Measurements from ENCODE around the gene GYG1. TPM values are rescaled to one million over a fixed set of nuclear protein-coding genes. Genes with fewer than 3 reads are reported as not detected.

Gene GYG1
- total and polyA plus RNA-seq, 2 of the 8 experiments (the other 6 are each of a cell fraction or from before 2014, with no cell fraction given): 19.4 to 34.2 TPM

DNA sequence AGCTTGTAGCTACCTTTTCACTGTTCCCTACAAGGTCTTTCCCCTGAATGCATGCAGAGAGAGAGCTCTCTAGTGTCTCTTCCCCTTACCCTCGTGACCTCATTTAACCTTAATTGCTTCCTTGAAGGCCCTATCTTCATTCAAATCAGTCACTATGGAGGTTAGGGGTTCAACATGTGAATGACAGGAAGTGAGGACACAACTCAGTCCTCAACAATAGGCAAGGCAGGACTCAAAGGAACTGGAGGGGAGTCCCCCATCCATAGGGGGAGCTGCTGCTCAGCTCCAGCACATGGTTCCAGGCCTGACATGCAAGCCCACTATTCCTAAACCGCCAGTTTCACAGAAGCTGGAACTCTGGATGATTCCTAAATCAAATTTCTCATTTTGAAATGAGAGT, 33.8 kb upstream of the GYG1 start (continued):
- TF ChIP-seq, protein P1, sequence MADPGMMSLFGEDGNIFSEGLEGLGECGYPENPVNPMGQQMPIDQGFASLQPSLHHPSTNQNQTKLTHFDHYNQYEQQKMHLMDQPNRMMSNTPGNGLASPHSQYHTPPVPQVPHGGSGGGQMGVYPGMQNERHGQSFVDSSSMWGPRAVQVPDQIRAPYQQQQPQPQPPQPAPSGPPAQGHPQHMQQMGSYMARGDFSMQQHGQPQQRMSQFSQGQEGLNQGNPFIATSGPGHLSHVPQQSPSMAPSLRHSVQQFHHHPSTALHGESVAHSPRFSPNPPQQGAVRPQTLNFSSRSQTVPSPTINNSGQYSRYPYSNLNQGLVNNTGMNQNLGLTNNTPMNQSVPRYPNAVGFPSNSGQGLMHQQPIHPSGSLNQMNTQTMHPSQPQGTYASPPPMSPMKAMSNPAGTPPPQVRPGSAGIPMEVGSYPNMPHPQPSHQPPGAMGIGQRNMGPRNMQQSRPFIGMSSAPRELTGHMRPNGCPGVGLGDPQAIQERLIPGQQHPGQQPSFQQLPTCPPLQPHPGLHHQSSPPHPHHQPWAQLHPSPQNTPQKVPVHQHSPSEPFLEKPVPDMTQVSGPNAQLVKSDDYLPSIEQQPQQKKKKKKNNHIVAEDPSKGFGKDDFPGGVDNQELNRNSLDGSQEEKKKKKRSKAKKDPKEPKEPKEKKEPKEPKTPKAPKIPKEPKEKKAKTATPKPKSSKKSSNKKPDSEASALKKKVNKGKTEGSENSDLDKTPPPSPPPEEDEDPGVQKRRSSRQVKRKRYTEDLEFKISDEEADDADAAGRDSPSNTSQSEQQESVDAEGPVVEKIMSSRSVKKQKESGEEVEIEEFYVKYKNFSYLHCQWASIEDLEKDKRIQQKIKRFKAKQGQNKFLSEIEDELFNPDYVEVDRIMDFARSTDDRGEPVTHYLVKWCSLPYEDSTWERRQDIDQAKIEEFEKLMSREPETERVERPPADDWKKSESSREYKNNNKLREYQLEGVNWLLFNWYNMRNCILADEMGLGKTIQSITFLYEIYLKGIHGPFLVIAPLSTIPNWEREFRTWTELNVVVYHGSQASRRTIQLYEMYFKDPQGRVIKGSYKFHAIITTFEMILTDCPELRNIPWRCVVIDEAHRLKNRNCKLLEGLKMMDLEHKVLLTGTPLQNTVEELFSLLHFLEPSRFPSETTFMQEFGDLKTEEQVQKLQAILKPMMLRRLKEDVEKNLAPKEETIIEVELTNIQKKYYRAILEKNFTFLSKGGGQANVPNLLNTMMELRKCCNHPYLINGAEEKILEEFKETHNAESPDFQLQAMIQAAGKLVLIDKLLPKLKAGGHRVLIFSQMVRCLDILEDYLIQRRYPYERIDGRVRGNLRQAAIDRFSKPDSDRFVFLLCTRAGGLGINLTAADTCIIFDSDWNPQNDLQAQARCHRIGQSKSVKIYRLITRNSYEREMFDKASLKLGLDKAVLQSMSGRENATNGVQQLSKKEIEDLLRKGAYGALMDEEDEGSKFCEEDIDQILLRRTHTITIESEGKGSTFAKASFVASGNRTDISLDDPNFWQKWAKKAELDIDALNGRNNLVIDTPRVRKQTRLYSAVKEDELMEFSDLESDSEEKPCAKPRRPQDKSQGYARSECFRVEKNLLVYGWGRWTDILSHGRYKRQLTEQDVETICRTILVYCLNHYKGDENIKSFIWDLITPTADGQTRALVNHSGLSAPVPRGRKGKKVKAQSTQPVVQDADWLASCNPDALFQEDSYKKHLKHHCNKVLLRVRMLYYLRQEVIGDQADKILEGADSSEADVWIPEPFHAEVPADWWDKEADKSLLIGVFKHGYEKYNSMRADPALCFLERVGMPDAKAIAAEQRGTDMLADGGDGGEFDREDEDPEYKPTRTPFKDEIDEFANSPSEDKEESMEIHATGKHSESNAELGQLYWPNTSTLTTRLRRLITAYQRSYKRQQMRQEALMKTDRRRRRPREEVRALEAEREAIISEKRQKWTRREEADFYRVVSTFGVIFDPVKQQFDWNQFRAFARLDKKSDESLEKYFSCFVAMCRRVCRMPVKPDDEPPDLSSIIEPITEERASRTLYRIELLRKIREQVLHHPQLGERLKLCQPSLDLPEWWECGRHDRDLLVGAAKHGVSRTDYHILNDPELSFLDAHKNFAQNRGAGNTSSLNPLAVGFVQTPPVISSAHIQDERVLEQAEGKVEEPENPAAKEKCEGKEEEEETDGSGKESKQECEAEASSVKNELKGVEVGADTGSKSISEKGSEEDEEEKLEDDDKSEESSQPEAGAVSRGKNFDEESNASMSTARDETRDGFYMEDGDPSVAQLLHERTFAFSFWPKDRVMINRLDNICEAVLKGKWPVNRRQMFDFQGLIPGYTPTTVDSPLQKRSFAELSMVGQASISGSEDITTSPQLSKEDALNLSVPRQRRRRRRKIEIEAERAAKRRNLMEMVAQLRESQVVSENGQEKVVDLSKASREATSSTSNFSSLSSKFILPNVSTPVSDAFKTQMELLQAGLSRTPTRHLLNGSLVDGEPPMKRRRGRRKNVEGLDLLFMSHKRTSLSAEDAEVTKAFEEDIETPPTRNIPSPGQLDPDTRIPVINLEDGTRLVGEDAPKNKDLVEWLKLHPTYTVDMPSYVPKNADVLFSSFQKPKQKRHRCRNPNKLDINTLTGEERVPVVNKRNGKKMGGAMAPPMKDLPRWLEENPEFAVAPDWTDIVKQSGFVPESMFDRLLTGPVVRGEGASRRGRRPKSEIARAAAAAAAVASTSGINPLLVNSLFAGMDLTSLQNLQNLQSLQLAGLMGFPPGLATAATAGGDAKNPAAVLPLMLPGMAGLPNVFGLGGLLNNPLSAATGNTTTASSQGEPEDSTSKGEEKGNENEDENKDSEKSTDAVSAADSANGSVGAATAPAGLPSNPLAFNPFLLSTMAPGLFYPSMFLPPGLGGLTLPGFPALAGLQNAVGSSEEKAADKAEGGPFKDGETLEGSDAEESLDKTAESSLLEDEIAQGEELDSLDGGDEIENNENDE (IDR thresholded peaks at IDR 0.05; ENCODE audit: insufficient replicate concordance, low read length): no peak
- TF ChIP-seq, protein P2, sequence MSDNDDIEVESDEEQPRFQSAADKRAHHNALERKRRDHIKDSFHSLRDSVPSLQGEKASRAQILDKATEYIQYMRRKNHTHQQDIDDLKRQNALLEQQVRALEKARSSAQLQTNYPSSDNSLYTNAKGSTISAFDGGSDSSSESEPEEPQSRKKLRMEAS (IDR thresholded peaks at IDR 0.05): peak; percentile 94
- TF ChIP-seq GTF2F1 (IDR thresholded peaks at IDR 0.05; ENCODE audit: borderline replicate concordance, low read depth, low read length) (no peak), EGR1 (IDR thresholded peaks at IDR 0.05; ENCODE audit: borderline replicate concordance, low read depth, low read length) (no peak), TAF7 (optimal IDR thresholded peaks at IDR 0.05; ENCODE audit: borderline replicate concordance, low read depth, low read length) (no peak), KDM5A (IDR thresholded peaks at IDR 0.05; ENCODE audit: low read length) (no peak)
- TF ChIP-seq, protein P3, sequence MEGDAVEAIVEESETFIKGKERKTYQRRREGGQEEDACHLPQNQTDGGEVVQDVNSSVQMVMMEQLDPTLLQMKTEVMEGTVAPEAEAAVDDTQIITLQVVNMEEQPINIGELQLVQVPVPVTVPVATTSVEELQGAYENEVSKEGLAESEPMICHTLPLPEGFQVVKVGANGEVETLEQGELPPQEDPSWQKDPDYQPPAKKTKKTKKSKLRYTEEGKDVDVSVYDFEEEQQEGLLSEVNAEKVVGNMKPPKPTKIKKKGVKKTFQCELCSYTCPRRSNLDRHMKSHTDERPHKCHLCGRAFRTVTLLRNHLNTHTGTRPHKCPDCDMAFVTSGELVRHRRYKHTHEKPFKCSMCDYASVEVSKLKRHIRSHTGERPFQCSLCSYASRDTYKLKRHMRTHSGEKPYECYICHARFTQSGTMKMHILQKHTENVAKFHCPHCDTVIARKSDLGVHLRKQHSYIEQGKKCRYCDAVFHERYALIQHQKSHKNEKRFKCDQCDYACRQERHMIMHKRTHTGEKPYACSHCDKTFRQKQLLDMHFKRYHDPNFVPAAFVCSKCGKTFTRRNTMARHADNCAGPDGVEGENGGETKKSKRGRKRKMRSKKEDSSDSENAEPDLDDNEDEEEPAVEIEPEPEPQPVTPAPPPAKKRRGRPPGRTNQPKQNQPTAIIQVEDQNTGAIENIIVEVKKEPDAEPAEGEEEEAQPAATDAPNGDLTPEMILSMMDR (IDR thresholded peaks at IDR 0.05; ENCODE audit: control extremely low read depth in 1 of 3, insufficient read depth in 1 of 3, low read depth in 1 of 3, low read length in 3 of 3): peak; percentile 58 to 80 (median 72)
- TF ChIP-seq, protein P4, sequence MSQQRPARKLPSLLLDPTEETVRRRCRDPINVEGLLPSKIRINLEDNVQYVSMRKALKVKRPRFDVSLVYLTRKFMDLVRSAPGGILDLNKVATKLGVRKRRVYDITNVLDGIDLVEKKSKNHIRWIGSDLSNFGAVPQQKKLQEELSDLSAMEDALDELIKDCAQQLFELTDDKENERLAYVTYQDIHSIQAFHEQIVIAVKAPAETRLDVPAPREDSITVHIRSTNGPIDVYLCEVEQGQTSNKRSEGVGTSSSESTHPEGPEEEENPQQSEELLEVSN (IDR thresholded peaks at IDR 0.05): peak; percentile 69; the same call in 1 of the 2 replicates
